Neural progenitor cell (in vitro differentiated cells): ENCODE results near the gene LGR5.
"Not testable (repeated sequence)": the region's sequence is repeated elsewhere in the genome, so short reads cannot be mapped to it uniquely, and the experiment has no call there.

Source experiments
- CTCF ChIP-seq: fragments of 200-600 bp; sonication (generic); IDR thresholded peaks from 2 replicates; pipeline ENCODE4 v1.5.1; 2017; ENCODE audit warnings: antibody characterized with exemption, mild to moderate bottlenecking
- EZH2 ChIP-seq: fragments of 200-600 bp; sonication (generic); IDR thresholded peaks from 2 replicates; pipeline ENCODE4 v1.6.1; 2017; ENCODE audit warnings: antibody characterized with exemption, mild to moderate bottlenecking, moderate library complexity

- not testable (repeated sequence) for TF ChIP-seq CTCF, EZH2
Observed at GRCh38 chr12:71569885-71570284, 130.3 kb downstream of the LGR5 start.
